ENCODE results near the gene GSK3B. TPM values are rescaled to one million over a fixed set of nuclear protein-coding genes. Genes with fewer than 3 reads are reported as not detected.

The GSK3B gene
- total RNA-seq, 1 experiment from 2014 or later = 50.0 TPM

- TF ChIP-seq TCF7L2 (IDR thresholded peaks at IDR 0.05; ENCODE audit: borderline replicate concordance, extremely low read depth, insufficient read depth, insufficient read length) (no peak), FOSL1 (IDR thresholded peaks at IDR 0.05; ENCODE audit: low read depth) (no peak), SP1 (IDR thresholded peaks at IDR 0.05; ENCODE audit: low read depth) (no peak), ZNF274 (IDR thresholded peaks at IDR 0.05; ENCODE audit: low read depth, low read length) (no peak), EZH2phosphoT487 (IDR thresholded peaks at IDR 0.05; ENCODE audit: borderline replicate concordance) (no peak), CEBPB (IDR thresholded peaks at IDR 0.05; ENCODE audit: low read depth) (no peak)
Measured at GRCh38 chr3:119790369-119790768, 303.9 kb downstream of the GSK3B start (continued).

GRCh38 chr3:119786409-119786808 lies 307.8 kb downstream of the GSK3B start:
- no peak for TF ChIP-seq RAD21 (IDR thresholded peaks at IDR 0.05; ENCODE audit: low read depth)
- TF ChIP-seq SP1 (IDR thresholded peaks at IDR 0.05; ENCODE audit: low read depth) = no peak
- no peak for TF ChIP-seq YY1 (IDR thresholded peaks at IDR 0.05; ENCODE audit: extremely low read depth, insufficient replicate concordance, low read depth, low read length)
- no peak for TF ChIP-seq ZFX (IDR thresholded peaks at IDR 0.05)
- no peak for TF ChIP-seq MAX (IDR thresholded peaks at IDR 0.05)
- H3K4me3 ChIP-seq (replicated peaks in 1 of 2; ENCODE audit: low read depth in 1 of 2, low read length in 2 of 2) = no peak overlapping the region
- no peaks in the 10 kb centered on the region for H4K20me1 ChIP-seq (ENCODE audit: insufficient read depth)
- no peak overlapping the region for H3K4me2 ChIP-seq (ENCODE audit: low read length)
- H3K79me2 ChIP-seq (ENCODE audit: insufficient read depth, low read length) = no peaks in the 10 kb centered on the region
- intact Hi-C loops (cut with micrococcal nuclease) = no loop called here
- H3K4me1 ChIP-seq (ENCODE audit: control insufficient read depth in 1 of 2, insufficient read depth in 2 of 2, low read length in 2 of 2) = no peaks in the 10 kb centered on the region
- H3K9me2 ChIP-seq (ENCODE audit: insufficient read depth) = no peaks in the 10 kb centered on the region
- RAD21 ChIA-PET (ENCODE audit: low non-redundant PET in 1 of 2, low total read pairs in 2 of 2, uncharacterized antibody in 2 of 2, unreplicated experiment in 2 of 2) = no interaction called here
- H3K9me3 ChIP-seq (ENCODE audit: control insufficient read depth in 1 of 2, insufficient read depth in 1 of 2, low read depth in 1 of 2, low read length in 2 of 2) = no peaks in the 10 kb centered on the region
- no peak overlapping the region for H2AFZ ChIP-seq (ENCODE audit: low read depth, low read length, poor library complexity, severe bottlenecking)
- no peak for ATAC-seq
- no peak overlapping the region for H3K27ac ChIP-seq (ENCODE audit: low read depth, low read length)
- no peaks in the 10 kb centered on the region for H3K27me3 ChIP-seq (ENCODE audit: insufficient read depth, low read length)
- CTCF ChIA-PET = no interaction called here
- no peak for DNase-seq (ENCODE audit: low read depth, low spot score)
- H3K36me3 ChIP-seq (ENCODE audit: control insufficient read depth in 1 of 2, insufficient read depth in 2 of 2, low read length in 2 of 2) = no peaks in the 10 kb centered on the region
- BruUV-seq (replicated peaks) = no TSS peak
- POLR2A ChIA-PET = no interaction called here
- no peak overlapping the region for H3K9ac ChIP-seq (ENCODE audit: low read length)

GRCh38 chr3:119783883-119784282 lies 310.4 kb downstream of the GSK3B start:
- no peaks in the 10 kb centered on the region for H3K79me2 ChIP-seq (ENCODE audit: insufficient read depth, low read length)
- TF ChIP-seq POLR2A (IDR thresholded peaks at IDR 0.05; ENCODE audit: borderline replicate concordance, extremely low read depth, insufficient read depth, insufficient read length) = no peak
- TF ChIP-seq CBX3 (IDR thresholded peaks at IDR 0.05; ENCODE audit: low read depth) = no peak
- no peak for TF ChIP-seq EZH2phosphoT487 (IDR thresholded peaks at IDR 0.05; ENCODE audit: borderline replicate concordance)
- no peak for TF ChIP-seq EZH2 (IDR thresholded peaks at IDR 0.05)
- TF ChIP-seq SRF (IDR thresholded peaks at IDR 0.05; ENCODE audit: low read depth) = no peak
- ChIA-PET RAD21 (ENCODE audit: low non-redundant PET in 1 of 2, low total read pairs in 2 of 2, uncharacterized antibody in 2 of 2, unreplicated experiment in 2 of 2) (no interaction called here), CTCF (no interaction called here), POLR2A (no interaction called here)
- no peaks in the 10 kb centered on the region for H3K36me3 ChIP-seq (ENCODE audit: control insufficient read depth in 1 of 2, insufficient read depth in 2 of 2, low read length in 2 of 2)
- H3K9ac ChIP-seq (ENCODE audit: low read length) = no peak overlapping the region
- DNase-seq (ENCODE audit: low read depth, low spot score) = no peak
- ATAC-seq = no peak
- no peak overlapping the region for H3K27ac ChIP-seq (ENCODE audit: low read depth, low read length)
- intact Hi-C loops (cut with micrococcal nuclease) = no loop called here
- BruUV-seq (replicated peaks) = no TSS peak
- H4K20me1 ChIP-seq (ENCODE audit: insufficient read depth) = no peaks in the 10 kb centered on the region
- H3K4me2 ChIP-seq (ENCODE audit: low read length) = no peak overlapping the region
- H3K9me2 ChIP-seq (ENCODE audit: insufficient read depth) = no peaks in the 10 kb centered on the region
- peak overlapping the region; percentile 27 for H2AFZ ChIP-seq (ENCODE audit: low read depth, low read length, poor library complexity, severe bottlenecking)
- H3K27me3 ChIP-seq (ENCODE audit: insufficient read depth, low read length) = no peaks in the 10 kb centered on the region
- no peak overlapping the region for H3K4me3 ChIP-seq (replicated peaks in 1 of 2; ENCODE audit: low read depth in 1 of 2, low read length in 2 of 2)
- no peaks in the 10 kb centered on the region for H3K4me1 ChIP-seq (ENCODE audit: control insufficient read depth in 1 of 2, insufficient read depth in 2 of 2, low read length in 2 of 2)
- no peaks in the 10 kb centered on the region for H3K9me3 ChIP-seq (ENCODE audit: control insufficient read depth in 1 of 2, insufficient read depth in 1 of 2, low read depth in 1 of 2, low read length in 2 of 2)

All from HCT116 (cell line).